Stimulated activated CD8-positive, alpha-beta memory T cell treated with anti-CD3 and anti-CD28 coated beads, Interleukin-7, amount 100 ng/mL, for 4 hours (primary cell): ENCODE results near the gene DCAF15.
"Not testable (repeated sequence)": the region's sequence is repeated elsewhere in the genome, so short reads cannot be mapped to it uniquely, and the experiment has no call there.

Source experiments
- DNase-seq, 2 donors: peaks; one replicate each; pipeline ENCODE4 v3.0.0-alpha.2; 2020; ENCODE audit warnings: low read depth in 2 of 2

The DCAF15 gene

GRCh38 chr19:13952154-13952930 is at the start of gene DCAF15:
TSS of gene DCAF15 (plus strand) at chr19:13952509. CDS start at chr19:13952513, 4 bp downstream.
- DNase-seq: peak; percentile 98 to 99

GRCh38 chr19:13902993-13903555 is 49.2 kb upstream of the DCAF15 start:
- DNase-seq: no peak

- DNase-seq: peak; percentile 91 to 94
These were observed 46.4 kb upstream of the DCAF15 start, which contains the start of the genes BRME1 and CC2D1A for GRCh38 chr19:13905634-13906520. TSS of gene BRME1 (minus strand) at chr19:13906117. CDS start at chr19:13904892, 1,225 bp downstream. TSS of gene CC2D1A (plus strand) at chr19:13906201. CDS start at chr19:13906442, 241 bp downstream.

GRCh38 chr19:13906521-13906904 is 45.8 kb upstream of the DCAF15 start:
- no peak for DNase-seq

- DNase-seq: no peak
These were observed 45.4 kb upstream of the DCAF15 start for GRCh38 chr19:13906910-13907309.

GRCh38 chr19:13908674-13909073 is 43.6 kb upstream of the DCAF15 start:
- no peak for DNase-seq

- DNase-seq: no peak
These were observed 42.9 kb upstream of the DCAF15 start for GRCh38 chr19:13909430-13909829.

- no peak for DNase-seq
These were observed 39.0 kb upstream of the DCAF15 start for GRCh38 chr19:13913352-13913751.

GRCh38 chr19:13914777-13915176 is 37.5 kb upstream of the DCAF15 start:
- no peak for DNase-seq

GRCh38 chr19:13917888-13918406 is 34.4 kb upstream of the DCAF15 start:
- DNase-seq: no peak

GRCh38 chr19:13918726-13919411 is 33.4 kb upstream of the DCAF15 start:
- no peak for DNase-seq

- no peak for DNase-seq
These were observed 31.8 kb upstream of the DCAF15 start for GRCh38 chr19:13920524-13920923.

GRCh38 chr19:13920940-13921747 is 31.2 kb upstream of the DCAF15 start:
- DNase-seq: no peak

GRCh38 chr19:13922118-13922517 is 30.2 kb upstream of the DCAF15 start:
- not testable (repeated sequence) for DNase-seq

GRCh38 chr19:13923194-13923987 is 28.9 kb upstream of the DCAF15 start:
- no peak for DNase-seq

GRCh38 chr19:13926010-13926409 is 26.3 kb upstream of the DCAF15 start:
- no peak for DNase-seq

GRCh38 chr19:13926715-13927114 is 25.6 kb upstream of the DCAF15 start:
- DNase-seq: no peak

GRCh38 chr19:13929340-13929739 is 23.0 kb upstream of the DCAF15 start:
- DNase-seq: no peak

GRCh38 chr19:13929956-13930355 is 22.4 kb upstream of the DCAF15 start:
- no peak for DNase-seq

- DNase-seq: no peak
These were observed 21.9 kb upstream of the DCAF15 start for GRCh38 chr19:13930402-13930801.
